Hepatocyte (in vitro differentiated cells): ENCODE data around the gene ACRBP. TPM values are rescaled to one million over a fixed set of nuclear protein-coding genes. Genes with fewer than 3 reads are reported as not detected.
A peak's percentile ranks its signal among the peaks of the same experiment; 100 is the strongest.

Experiments used
- DNase-seq: peaks from one replicate; pipeline ENCODE4 v3.0.0-alpha.2; 2016; ENCODE audit warnings: low spot score
- H2AFZ ChIP-seq: fragments of 200-600 bp; sonication (generic); 2 replicates; pipeline ENCODE4 v1.6.0; 2016; ENCODE audit warnings: antibody characterized with exemption, mild to moderate bottlenecking
- H3K27ac ChIP-seq: fragments of 200-600 bp; sonication (generic); 2 replicates; pipeline ENCODE4 v1.5.1; 2016; ENCODE audit warnings: mild to moderate bottlenecking
- H3K27me3 ChIP-seq: fragments of 200-600 bp; sonication (generic); 2 replicates; pipeline ENCODE4 v1.6.1; 2016
- H3K36me3 ChIP-seq: fragments of 200-600 bp; sonication (generic); replicated peaks from 2 replicates; pipeline ENCODE4 v1.5.1; 2016; ENCODE audit warnings: low read depth; ENCODE audit not compliant: insufficient read depth
- H3K4me1 ChIP-seq: fragments of 200-600 bp; sonication (generic); 2 replicates; pipeline ENCODE4 v1.5.1; 2016; ENCODE audit warnings: mild to moderate bottlenecking, moderate library complexity; ENCODE audit not compliant: insufficient read depth
- H3K4me2 ChIP-seq: fragments of 200-600 bp; sonication (generic); 2 replicates; pipeline ENCODE4 v1.6.0; 2016
- H3K4me3 ChIP-seq: fragments of 200-600 bp; sonication (generic); 2 replicates; pipeline ENCODE4 v1.5.1; 2016; ENCODE audit warnings: mild to moderate bottlenecking
- H3K79me2 ChIP-seq: fragments of 200-600 bp; sonication (generic); 2 replicates; pipeline ENCODE4 v1.6.0; 2017; ENCODE audit warnings: mild to moderate bottlenecking
- H3K9me2 ChIP-seq: fragments of 200-600 bp; sonication (generic); replicated peaks from 2 replicates; pipeline ENCODE4 v1.6.0; 2017; ENCODE audit warnings: mild to moderate bottlenecking; ENCODE audit not compliant: insufficient read depth
- H3K9me3 ChIP-seq: fragments of 200-600 bp; sonication (generic); 2 replicates; pipeline ENCODE4 v1.5.1; 2016; ENCODE audit warnings: low read depth, mild to moderate bottlenecking
- H4K20me1 ChIP-seq: fragments of 200-600 bp; sonication (generic); 2 replicates; pipeline ENCODE4 v1.6.0; 2016; ENCODE audit warnings: mild to moderate bottlenecking; ENCODE audit not compliant: insufficient read depth, poor library complexity, severe bottlenecking
- EZH2 ChIP-seq: fragments of 200-600 bp; sonication (generic); IDR thresholded peaks from 2 replicates; pipeline ENCODE4 v1.6.1; 2016; ENCODE audit warnings: antibody characterized with exemption, mild to moderate bottlenecking, borderline replicate concordance
- EZH2phosphoT487 ChIP-seq: fragments of 200-600 bp; sonication (generic); IDR thresholded peaks from one replicate; pipeline ENCODE4 v1.6.1; 2018; ENCODE audit warnings: antibody characterized with exemption, mild to moderate bottlenecking, low read depth, moderate library complexity; ENCODE audit not compliant: unreplicated experiment, severe bottlenecking
- WGBS: methylation state at CpG from one replicate; pipeline ENCODE4 v1.1.6; 2016; ENCODE audit warnings: low lambda C conversion rate; ENCODE audit errors: missing lambda C conversion rate; 5-methylcytosine and 5-hydroxymethylcytosine counted together
- polyA plus RNA-seq: library from polyadenylated mRNA; unstranded; fragments of >200 nt; fragmentation: Nextera tagmentation; extraction: Ambion mirVana; gene quantifications from 2 replicates; pipeline ENCODE4 v1.2.1, GENCODE V29; 2016
- total RNA-seq: library from RNA; depleted of rRNA; stranded (reverse); fragments of >200 nt; gene quantifications from 2 replicates; pipeline ENCODE4 v1.2.3, GENCODE V29; 2014
- TF ChIP-seq, protein P1 (sequence below): fragments of 200-600 bp; sonication (generic); IDR thresholded peaks from 2 replicates; pipeline ENCODE4 v1.5.1; 2016; ENCODE audit warnings: antibody characterized with exemption, mild to moderate bottlenecking; ENCODE audit not compliant: poor library complexity

ACRBP gene
- total and polyA plus RNA-seq, 2 experiments from 2014 or later, result 0.20 to 0.62 TPM

DNA sequence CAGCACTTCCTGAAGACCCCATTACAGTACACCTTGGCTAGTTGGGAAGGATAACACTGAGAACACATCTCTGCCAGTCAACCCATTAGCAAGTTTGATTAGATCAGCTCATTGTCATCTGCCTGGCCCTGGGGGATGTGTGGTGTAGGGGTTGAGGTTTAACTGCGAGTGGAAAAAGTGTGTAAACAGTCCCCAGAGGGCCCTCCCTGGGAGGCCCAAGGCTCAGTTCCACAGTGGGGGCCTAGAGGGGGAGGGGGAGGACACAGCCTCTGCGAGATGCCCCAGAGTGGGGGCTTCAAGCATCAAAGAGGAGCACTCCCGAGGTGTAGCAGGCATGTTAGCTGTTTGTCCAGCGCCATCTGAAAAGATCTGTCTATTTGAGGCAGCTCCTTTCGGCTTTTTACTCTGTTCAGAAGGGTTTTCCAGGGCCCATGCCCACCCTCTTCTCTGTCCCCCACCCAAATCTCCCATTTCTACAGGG is 11.8 kb downstream of the ACRBP start:
- H3K27ac ChIP-seq, result peak overlapping the region; percentile 51
- 43% methylated on average over 5 of the region's 5 CpGs for WGBS
- no peaks in the 10 kb centered on the region for H3K36me3 ChIP-seq
- H3K79me2 ChIP-seq, result no peaks in the 10 kb centered on the region
- no peaks in the 10 kb centered on the region for H3K9me2 ChIP-seq
- H2AFZ ChIP-seq, result no peak overlapping the region
- DNase-seq, result no peak
- TF ChIP-seq, protein P1, sequence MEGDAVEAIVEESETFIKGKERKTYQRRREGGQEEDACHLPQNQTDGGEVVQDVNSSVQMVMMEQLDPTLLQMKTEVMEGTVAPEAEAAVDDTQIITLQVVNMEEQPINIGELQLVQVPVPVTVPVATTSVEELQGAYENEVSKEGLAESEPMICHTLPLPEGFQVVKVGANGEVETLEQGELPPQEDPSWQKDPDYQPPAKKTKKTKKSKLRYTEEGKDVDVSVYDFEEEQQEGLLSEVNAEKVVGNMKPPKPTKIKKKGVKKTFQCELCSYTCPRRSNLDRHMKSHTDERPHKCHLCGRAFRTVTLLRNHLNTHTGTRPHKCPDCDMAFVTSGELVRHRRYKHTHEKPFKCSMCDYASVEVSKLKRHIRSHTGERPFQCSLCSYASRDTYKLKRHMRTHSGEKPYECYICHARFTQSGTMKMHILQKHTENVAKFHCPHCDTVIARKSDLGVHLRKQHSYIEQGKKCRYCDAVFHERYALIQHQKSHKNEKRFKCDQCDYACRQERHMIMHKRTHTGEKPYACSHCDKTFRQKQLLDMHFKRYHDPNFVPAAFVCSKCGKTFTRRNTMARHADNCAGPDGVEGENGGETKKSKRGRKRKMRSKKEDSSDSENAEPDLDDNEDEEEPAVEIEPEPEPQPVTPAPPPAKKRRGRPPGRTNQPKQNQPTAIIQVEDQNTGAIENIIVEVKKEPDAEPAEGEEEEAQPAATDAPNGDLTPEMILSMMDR, result no peak
- TF ChIP-seq EZH2 (no peak), EZH2phosphoT487 (no peak)
- H3K9me3 ChIP-seq, result no peaks in the 10 kb centered on the region
- no peaks in the 10 kb centered on the region for H4K20me1 ChIP-seq
- H3K4me2 ChIP-seq, result peak overlapping the region; percentile 63
- no peak overlapping the region for H3K4me3 ChIP-seq
- H3K4me1 ChIP-seq, result peaks cover 37% of the 10 kb centered on the region
- H3K27me3 ChIP-seq, result no peaks in the 10 kb centered on the region

DNA sequence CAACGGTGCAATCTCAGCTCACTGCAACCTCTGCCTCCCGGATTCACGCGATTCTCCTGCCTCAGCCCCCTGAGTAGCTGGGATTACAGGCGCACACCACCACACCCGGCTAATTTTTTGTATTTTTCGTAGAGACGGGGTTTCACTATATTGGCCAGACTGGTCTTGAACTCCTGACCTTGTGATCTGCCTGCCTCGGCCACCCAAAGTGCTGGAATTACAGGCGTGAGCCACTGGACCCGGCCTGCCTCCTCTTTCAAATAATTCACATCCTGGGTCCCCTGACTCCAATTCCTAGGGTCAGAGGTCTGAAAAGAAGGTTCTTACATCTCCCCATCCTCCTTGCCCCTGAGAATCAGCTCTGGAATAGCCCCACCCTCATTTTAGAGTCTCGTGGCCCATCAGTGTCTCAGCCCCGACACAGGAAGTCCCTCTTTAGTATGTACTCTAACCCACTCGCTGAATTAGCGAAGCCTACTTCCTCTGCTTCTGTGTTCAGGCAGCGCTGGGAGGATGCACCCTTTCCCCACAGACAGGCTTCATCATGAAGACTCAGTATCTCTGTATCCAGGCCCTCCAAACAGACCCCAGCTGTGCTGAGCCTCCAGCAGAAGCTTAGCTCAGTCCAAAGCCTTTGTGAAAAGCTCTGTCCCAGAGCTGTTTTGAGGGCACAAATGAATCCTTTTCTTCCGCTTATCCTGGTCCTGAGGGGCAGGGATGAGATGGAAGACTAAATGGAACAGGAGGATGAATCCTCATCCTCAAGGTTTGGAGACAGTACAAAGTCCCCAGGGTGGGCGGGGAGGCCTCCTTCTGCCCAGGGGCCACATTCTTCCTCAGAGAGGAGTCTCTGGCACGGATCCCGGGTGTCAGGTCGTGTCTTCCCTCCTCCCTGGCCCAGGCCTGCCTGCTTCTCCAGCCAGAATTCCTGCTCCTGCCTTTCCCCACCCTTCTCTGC is 14.9 kb downstream of the ACRBP start:
- TF ChIP-seq EZH2phosphoT487 (no peak), EZH2 (no peak)
- TF ChIP-seq, protein P1, result no peak

GRCh38 chr12:6631549-6631961 is 15.7 kb downstream of the ACRBP start:
- Histone ChIP-seq H3K9me2 (no peaks in the 10 kb centered on the region), H3K79me2 (no peaks in the 10 kb centered on the region), H3K4me1 (peaks cover 37% of the 10 kb centered on the region), H3K9me3 (no peaks in the 10 kb centered on the region), H3K4me2 (no peak overlapping the region), H3K27me3 (no peaks in the 10 kb centered on the region), H3K27ac (peak overlapping the region; percentile 78), H2AFZ (peak overlapping the region; percentile 29), H4K20me1 (no peaks in the 10 kb centered on the region), H3K4me3 (no peak overlapping the region), H3K36me3 (no peaks in the 10 kb centered on the region)
- 79% methylated on average over 3 of the region's 3 CpGs for WGBS
- peak; percentile 55 for DNase-seq
- TF ChIP-seq EZH2, result no peak
- no peak for TF ChIP-seq EZH2phosphoT487
- TF ChIP-seq, protein P1, result no peak

More for the DNA sequence above, 14.9 kb downstream of the ACRBP start:
- Histone ChIP-seq H3K9me3 (no peaks in the 10 kb centered on the region), H3K27me3 (no peaks in the 10 kb centered on the region), H3K4me3 (no peak overlapping the region), H2AFZ (peak overlapping the region; percentile 29), H3K9me2 (no peaks in the 10 kb centered on the region), H3K36me3 (no peaks in the 10 kb centered on the region), H3K79me2 (no peaks in the 10 kb centered on the region), H3K4me2 (no peak overlapping the region), H3K27ac (peak overlapping the region; percentile 78), H4K20me1 (no peaks in the 10 kb centered on the region), H3K4me1 (peaks cover 37% of the 10 kb centered on the region)
- 70% methylated on average over 21 of the region's 21 CpGs for WGBS
- peak; percentile 49 for DNase-seq
